ENCODE results near the gene LPO.

DNA sequence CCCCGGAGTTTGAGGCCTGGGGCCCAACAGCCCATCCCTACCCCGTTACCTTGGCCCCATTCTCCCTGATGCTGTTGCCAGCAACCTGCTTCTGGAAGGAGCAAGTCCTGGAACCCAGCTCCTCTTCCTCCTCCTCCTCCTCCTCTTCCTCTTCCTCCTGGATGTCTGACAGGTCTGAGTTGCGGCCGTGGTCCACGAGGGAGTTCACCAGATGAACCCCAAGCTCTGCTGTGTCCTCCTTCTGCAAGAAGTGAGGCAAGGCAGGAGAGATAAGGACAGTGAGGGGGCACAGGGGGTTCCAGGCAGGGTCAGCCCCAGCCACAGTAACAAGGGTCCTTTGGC is 71.5 kb downstream of the LPO start:
- TF ChIP-seq, protein P1, sequence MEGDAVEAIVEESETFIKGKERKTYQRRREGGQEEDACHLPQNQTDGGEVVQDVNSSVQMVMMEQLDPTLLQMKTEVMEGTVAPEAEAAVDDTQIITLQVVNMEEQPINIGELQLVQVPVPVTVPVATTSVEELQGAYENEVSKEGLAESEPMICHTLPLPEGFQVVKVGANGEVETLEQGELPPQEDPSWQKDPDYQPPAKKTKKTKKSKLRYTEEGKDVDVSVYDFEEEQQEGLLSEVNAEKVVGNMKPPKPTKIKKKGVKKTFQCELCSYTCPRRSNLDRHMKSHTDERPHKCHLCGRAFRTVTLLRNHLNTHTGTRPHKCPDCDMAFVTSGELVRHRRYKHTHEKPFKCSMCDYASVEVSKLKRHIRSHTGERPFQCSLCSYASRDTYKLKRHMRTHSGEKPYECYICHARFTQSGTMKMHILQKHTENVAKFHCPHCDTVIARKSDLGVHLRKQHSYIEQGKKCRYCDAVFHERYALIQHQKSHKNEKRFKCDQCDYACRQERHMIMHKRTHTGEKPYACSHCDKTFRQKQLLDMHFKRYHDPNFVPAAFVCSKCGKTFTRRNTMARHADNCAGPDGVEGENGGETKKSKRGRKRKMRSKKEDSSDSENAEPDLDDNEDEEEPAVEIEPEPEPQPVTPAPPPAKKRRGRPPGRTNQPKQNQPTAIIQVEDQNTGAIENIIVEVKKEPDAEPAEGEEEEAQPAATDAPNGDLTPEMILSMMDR (conservative IDR thresholded peaks at IDR 0.05; ENCODE audit: low read depth, low read length): no peak
- TF ChIP-seq EZH2 (IDR thresholded peaks at IDR 0.05; ENCODE audit: low read length, unreplicated experiment) (no peak), EZH2phosphoT487 (IDR thresholded peaks at IDR 0.05; ENCODE audit: borderline replicate concordance, low read length) (no peak)

All from PC-3 (cell line).